Frontal cortex (tissue), 4 donors: ENCODE measurements around the gene IFNGR1. TPM values are rescaled to one million over a fixed set of nuclear protein-coding genes. Genes with fewer than 3 reads are reported as not detected.
A peak's percentile ranks its signal among the peaks of the same experiment; 100 is the strongest.

Experiments
- DNase-seq, 2 donors: peaks; one replicate each; pipeline ENCODE4 v3.0.0; 2012; ENCODE audit warnings: low spot score in 2 of 2
- FAIRE-seq: peaks from 2 replicates; lab custom pipeline; 2012; peaks lifted over from hg19 to GRCh38; lab: Jason Lieb, UNC
- total RNA-seq: library from RNA; depleted of rRNA; stranded (reverse); fragments of >200 nt; gene quantifications from one replicate; pipeline ENCODE4 v1.2.3, GENCODE V29; 2014
- donor health status: control.
- donor health status: control.
- donor health status: control.

IFNGR1 gene
- total RNA-seq, 1 donor from 2014 or later, result 66.4 TPM

DNA sequence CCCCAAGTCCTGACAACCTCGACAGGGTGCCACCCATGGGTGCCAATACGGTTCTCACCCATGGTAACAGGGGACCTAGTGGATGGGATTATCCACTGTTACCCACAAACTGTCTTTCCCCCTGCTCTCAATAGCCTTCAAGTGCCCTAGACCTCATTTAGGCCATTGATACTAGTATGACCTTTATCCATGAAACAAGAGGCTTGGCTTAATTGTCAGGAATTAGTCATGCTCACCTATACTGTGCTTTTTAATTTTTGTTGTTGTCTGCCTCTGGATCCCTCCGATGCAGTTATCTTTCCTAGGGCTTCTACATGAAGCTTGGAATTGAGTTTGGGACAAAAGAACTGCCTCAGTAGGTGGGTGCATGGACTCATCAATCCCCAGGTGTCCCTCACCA is 33.9 kb downstream of the IFNGR1 start:
- DNase-seq (no peak), FAIRE-seq (no peak)

GRCh38 chr6:137182654-137183073 is 36.5 kb downstream of the IFNGR1 start:
- FAIRE-seq, result no peak
- no peak for DNase-seq

- FAIRE-seq (no peak), DNase-seq (no peak)
Observed at GRCh38 chr6:137181891-137182653, 37.1 kb downstream of the IFNGR1 start.

- DNase-seq, result no peak
- FAIRE-seq, result no peak
Observed at GRCh38 chr6:137177611-137178010, 41.6 kb downstream of the IFNGR1 start.

- DNase-seq, result no peak
- no peak for FAIRE-seq
Observed at GRCh38 chr6:137176729-137177128, 42.5 kb downstream of the IFNGR1 start.

GRCh38 chr6:137175868-137176245 is 43.3 kb downstream of the IFNGR1 start:
- FAIRE-seq (peak; percentile 79), DNase-seq (no peak)

- FAIRE-seq, result no peak
Observed at GRCh38 chr6:137175157-137175867, 43.9 kb downstream of the IFNGR1 start.

DNA sequence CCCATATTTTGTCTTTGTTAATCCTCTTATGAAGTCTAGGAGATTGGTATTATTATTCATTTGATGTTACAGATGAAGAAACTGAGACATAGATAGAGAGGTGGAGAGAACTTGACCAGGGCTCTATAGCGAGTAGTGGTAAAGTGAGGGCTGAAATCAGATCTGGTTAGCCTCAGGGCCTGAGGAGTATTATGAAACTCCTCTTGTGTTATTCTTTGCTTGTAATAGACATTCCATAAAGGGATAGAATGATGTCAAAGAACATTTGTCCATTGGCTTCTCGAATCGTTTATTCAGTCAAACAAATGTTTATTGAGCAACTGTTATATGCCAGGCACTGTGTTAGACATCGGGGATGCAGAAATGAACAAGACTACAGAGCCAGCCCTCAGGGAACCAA is 45.7 kb downstream of the IFNGR1 start, which contains the start of gene IL22RA2:
Gene IL22RA2 (minus strand): TSS at position 144 of the 400 bp plus-strand sequence. CDS start 11,895 bp downstream, outside the sequence.
- FAIRE-seq (no peak), DNase-seq (no peak)

More at GRCh38 chr6:137175157-137175867, 43.9 kb downstream of the IFNGR1 start:
- DNase-seq, result no peak

- DNase-seq, result no peak
- FAIRE-seq, result no peak
Observed at GRCh38 chr6:137172734-137173431, 46.3 kb downstream of the IFNGR1 start.

- FAIRE-seq, result no peak
- no peak for DNase-seq
Observed at GRCh38 chr6:137171824-137172733, 47.1 kb downstream of the IFNGR1 start.

DNA sequence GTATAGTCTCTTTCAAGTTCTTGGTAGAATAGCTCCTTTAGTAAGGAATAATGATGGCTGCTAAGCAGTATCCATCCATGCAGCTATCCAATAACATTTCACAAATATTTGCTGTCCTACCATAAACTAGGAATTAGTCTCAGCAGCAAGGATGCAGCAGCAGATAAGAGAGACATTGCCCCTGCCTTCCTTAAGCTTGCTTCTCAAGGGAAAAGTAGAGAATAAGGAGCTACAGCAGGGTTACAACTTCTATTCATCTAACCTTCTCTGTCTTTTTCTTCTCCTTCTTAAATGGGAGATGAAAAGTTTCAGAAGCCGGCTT is 48.2 kb downstream of the IFNGR1 start:
- DNase-seq (no peak), FAIRE-seq (no peak)

GRCh38 chr6:137170266-137171052 is 48.7 kb downstream of the IFNGR1 start:
- no peak for FAIRE-seq

DNA sequence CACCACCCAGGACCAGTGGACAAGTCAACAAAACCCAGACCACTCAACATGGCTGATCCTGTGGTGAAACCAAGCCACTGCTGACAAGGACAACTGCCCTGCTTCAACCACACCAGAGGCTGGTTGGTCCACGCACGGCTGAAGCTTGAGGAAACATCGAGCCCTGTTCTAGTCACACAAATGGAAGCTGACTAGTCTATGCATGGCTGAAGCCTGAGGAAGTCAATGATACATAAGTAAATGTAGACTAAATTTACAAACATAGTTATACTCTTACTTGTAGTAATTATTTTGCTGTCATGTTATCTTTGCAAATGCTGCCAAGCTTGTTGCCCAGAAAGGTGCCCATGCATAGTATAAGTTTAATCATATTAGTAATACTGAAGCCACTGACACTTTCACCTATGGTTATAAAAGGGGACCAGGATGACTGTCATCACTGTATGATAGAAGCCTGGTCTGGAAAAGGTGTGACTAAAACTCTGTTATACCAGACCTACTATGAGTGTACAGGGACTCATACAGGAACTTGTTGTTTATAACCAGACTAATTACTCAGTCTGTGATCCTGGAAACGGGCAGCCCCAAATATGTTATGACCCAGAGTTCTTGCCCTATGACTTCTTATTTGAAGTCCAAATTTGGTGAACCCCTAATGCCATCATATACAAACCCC is 51.3 kb downstream of the IFNGR1 start:
- DNase-seq (no peak), FAIRE-seq (no peak)

More at GRCh38 chr6:137170266-137171052, 48.7 kb downstream of the IFNGR1 start:
- no peak for DNase-seq

DNA sequence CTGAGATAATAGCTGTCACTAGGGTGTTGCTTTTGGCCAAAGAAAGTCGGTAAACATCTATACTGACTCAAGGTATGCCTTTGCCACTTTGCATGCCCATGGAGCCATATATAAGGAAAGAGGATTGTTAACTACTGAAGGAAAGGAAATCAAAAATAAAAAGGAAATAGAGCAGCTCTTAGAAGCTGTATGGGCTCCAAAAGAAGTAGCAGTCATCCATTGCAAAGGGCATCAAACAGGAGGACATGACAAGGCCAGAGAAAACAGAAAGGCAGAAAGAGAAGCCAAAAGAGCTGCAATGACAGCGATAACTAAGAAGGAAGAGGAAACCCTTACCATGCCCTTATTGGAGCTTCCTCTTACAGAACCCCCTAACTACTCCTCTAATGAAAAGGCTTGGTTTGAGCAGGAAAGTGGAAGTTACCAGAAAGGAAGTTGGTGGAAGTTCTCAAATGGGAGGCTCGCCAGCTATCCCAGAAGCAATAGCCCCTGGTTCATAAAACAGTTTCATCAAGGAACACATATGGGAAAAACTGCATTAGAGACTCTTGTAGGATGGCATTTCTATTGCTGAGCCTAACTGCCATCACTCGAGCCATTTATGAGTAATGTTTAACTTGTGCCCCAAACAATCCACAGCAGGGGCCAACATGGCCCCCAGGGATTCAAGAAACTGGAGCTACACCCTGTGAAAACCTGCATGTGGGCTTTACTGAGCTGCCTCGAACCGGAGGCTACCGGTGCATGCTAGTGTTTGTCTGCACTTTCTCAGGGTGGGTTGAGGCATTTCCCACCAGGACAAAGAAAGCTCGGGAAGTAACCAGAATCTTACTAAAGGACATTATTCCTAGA is 52.7 kb downstream of the IFNGR1 start:
- no peak for DNase-seq
- FAIRE-seq, result no peak

- no peak for DNase-seq
- no peak for FAIRE-seq
Observed at GRCh38 chr6:137165375-137166246, 53.6 kb downstream of the IFNGR1 start.

DNA sequence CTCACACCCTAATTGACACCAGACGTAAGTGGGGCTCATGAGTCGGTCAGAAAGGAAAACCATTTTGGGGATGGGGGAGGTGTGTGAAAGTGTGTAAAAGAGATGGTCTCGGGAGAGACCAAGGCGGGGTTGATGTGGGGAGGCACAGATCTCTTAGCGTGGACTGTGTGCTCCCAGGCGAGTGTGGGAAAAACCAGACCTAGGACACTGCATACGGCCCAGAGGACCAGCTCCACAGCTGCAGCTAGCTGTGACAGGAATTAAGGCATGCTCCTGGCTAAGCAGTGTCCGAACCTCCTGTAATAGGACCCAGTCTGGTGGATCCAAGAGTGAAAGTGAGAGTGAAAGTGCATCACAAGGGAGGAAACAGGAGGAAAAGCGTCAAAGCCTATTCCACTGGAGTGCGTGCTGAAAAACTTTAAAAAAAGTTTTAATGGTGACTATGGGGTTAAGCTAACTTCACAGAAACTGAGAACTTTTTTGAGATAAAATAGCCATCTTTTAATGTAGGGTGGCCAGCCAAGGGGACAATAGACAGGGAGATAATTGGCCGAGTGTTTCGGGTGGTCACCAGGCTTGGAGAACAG is 55.4 kb downstream of the IFNGR1 start:
- DNase-seq (no peak), FAIRE-seq (no peak)
